OCI-LY3 (cell line): ENCODE results near the gene FBXO45.
A peak's percentile ranks its signal among the peaks of the same experiment; 100 is the strongest.
"Not testable (repeated sequence)": the region's sequence is repeated elsewhere in the genome, so short reads cannot be mapped to it uniquely, and the experiment has no call there.

ENCODE experiments used
- H2AFZ ChIP-seq: fragments of 200-600, 300-600 bp; shearing (Covaris generic); 2 replicates; pipeline ENCODE4 v1.6.0; 2014; ENCODE audit warnings: antibody characterized with exemption, low read depth, low read length
- H3K27ac ChIP-seq: fragments of 200-600, 300-600 bp; sonication (generic); 2 replicates; pipeline ENCODE4 v1.5.1; 2014; ENCODE audit warnings: mild to moderate bottlenecking, low read length, moderate library complexity, mixed read lengths
- H3K27me3 ChIP-seq: fragments of 200-600, 300-600 bp; sonication (generic); 2 replicates; pipeline ENCODE4 v1.6.1; 2014; ENCODE audit warnings: low read depth, low read length, mixed read lengths
- H3K36me3 ChIP-seq: fragments of 200-600, 300-600 bp; sonication (generic); replicated peaks from 2 replicates; pipeline ENCODE3; 2014; ENCODE audit warnings: low read depth, low read length, mixed read lengths
- H3K4me1 ChIP-seq: fragments of 300-600, 200-600 bp; sonication (generic); 2 replicates; pipeline ENCODE4 v1.6.1; 2014; ENCODE audit warnings: low read length, mixed read lengths
- H3K4me2 ChIP-seq: fragments of 200-600, 300-600 bp; sonication (generic); 2 replicates; pipeline ENCODE4 v1.6.1; 2014; ENCODE audit warnings: low read length, mixed read lengths
- H3K4me3 ChIP-seq: fragments of 300-600, 200-600 bp; sonication (generic); 2 replicates; pipeline ENCODE4 v1.5.1; 2014; ENCODE audit warnings: antibody characterized with exemption, mild to moderate bottlenecking, low read length, moderate library complexity
- H3K79me2 ChIP-seq: fragments of 300-600, 200-600 bp; shearing (Covaris generic); 2 replicates; pipeline ENCODE4 v1.6.1; 2014; ENCODE audit warnings: mild to moderate bottlenecking, low read length, mixed read lengths
- H3K9ac ChIP-seq: fragments of 300-600, 200-600 bp; shearing (Covaris generic); 2 replicates; pipeline ENCODE4 v1.6.0; 2014; ENCODE audit warnings: mild to moderate bottlenecking, low read length, moderate library complexity
- H3K9me3 ChIP-seq: fragments of 200-600, 300-600 bp; shearing (Covaris generic); 2 replicates; pipeline ENCODE4 v1.6.1; 2014; ENCODE audit warnings: low read length, mixed read lengths; ENCODE audit not compliant: insufficient read depth
- H4K20me1 ChIP-seq: fragments of 200-600, 300-600 bp; sonication (generic); 2 replicates; pipeline ENCODE4 v1.6.1; 2016; ENCODE audit warnings: low read length, mixed read lengths; ENCODE audit not compliant: insufficient read depth
- CTCF ChIP-seq: fragments of 200-600, 300-600 bp; sonication (generic); IDR thresholded peaks from 2 replicates; pipeline ENCODE4 v1.5.1; 2014; ENCODE audit warnings: antibody characterized with exemption, low read length, low read depth
- EZH2phosphoT487 ChIP-seq: fragments of 200-600 bp; shearing (Covaris generic); IDR thresholded peaks from 2 replicates; pipeline ENCODE4 v1.6.1; 2018; ENCODE audit warnings: antibody characterized with exemption, mixed run types, low read depth

FBXO45 gene

GRCh38 chr3:196596355-196596754, 27.9 kb downstream of the FBXO45 start:
- Histone ChIP-seq H3K27me3 (no peaks in the 10 kb centered on the region; the same call in 1 of the 2 replicates), H3K4me1 (no peaks in the 10 kb centered on the region), H3K4me3 (no peak overlapping the region), H3K4me2 (peak overlapping the region; percentile 20), H2AFZ (peak overlapping the region; percentile 58; the same call in 1 of the 2 replicates), H3K9ac (no peak overlapping the region), H3K9me3 (no peaks in the 10 kb centered on the region), H3K36me3 (no peaks in the 10 kb centered on the region), H4K20me1 (no peaks in the 10 kb centered on the region), H3K79me2 (no peaks in the 10 kb centered on the region), H3K27ac (no peak overlapping the region)
- TF ChIP-seq CTCF (no peak), EZH2phosphoT487 (no peak)

GRCh38 chr3:196597971-196598733, 29.7 kb downstream of the FBXO45 start:
- not testable (repeated sequence) for H4K20me1 ChIP-seq, H3K9me3 ChIP-seq, H2AFZ ChIP-seq, H3K27me3 ChIP-seq, H3K4me2 ChIP-seq, H3K4me1 ChIP-seq, H3K9ac ChIP-seq, H3K4me3 ChIP-seq, H3K27ac ChIP-seq, H3K36me3 ChIP-seq, H3K79me2 ChIP-seq

- H3K36me3 ChIP-seq, result no peaks in the 10 kb centered on the region
- H2AFZ ChIP-seq, result no peak overlapping the region
- no peak overlapping the region for H3K4me3 ChIP-seq
- H3K79me2 ChIP-seq, result no peaks in the 10 kb centered on the region
- TF ChIP-seq EZH2phosphoT487 (no peak), CTCF (no peak)
- peaks cover 5% of the 10 kb centered on the region; the same call in 1 of the 2 replicates for H3K4me1 ChIP-seq
- no peaks in the 10 kb centered on the region; the same call in 1 of the 2 replicates for H3K27me3 ChIP-seq
- no peak overlapping the region for H3K9ac ChIP-seq
- no peaks in the 10 kb centered on the region for H3K9me3 ChIP-seq
- H3K27ac ChIP-seq, result no peak overlapping the region
- H4K20me1 ChIP-seq, result no peaks in the 10 kb centered on the region
- H3K4me2 ChIP-seq, result no peak overlapping the region
Observed at GRCh38 chr3:196599734-196600128, 31.3 kb downstream of the FBXO45 start.

- Histone ChIP-seq H3K36me3 (no peaks in the 10 kb centered on the region), H3K79me2 (no peaks in the 10 kb centered on the region), H3K4me3 (no peak overlapping the region), H3K9me3 (no peaks in the 10 kb centered on the region), H3K9ac (no peak overlapping the region), H4K20me1 (no peaks in the 10 kb centered on the region), H2AFZ (no peak overlapping the region), H3K27me3 (no peaks in the 10 kb centered on the region; the same call in 1 of the 2 replicates), H3K27ac (no peak overlapping the region), H3K4me2 (no peak overlapping the region), H3K4me1 (peaks cover 5% of the 10 kb centered on the region; the same call in 1 of the 2 replicates)
- TF ChIP-seq CTCF, result no peak
Observed at GRCh38 chr3:196600359-196600758, 31.9 kb downstream of the FBXO45 start.
